Germinal center (tissue), 1 donor: Measurements from ENCODE around the gene SLC22A9.
"Not testable (repeated sequence)": the region's sequence is repeated elsewhere in the genome, so short reads cannot be mapped to it uniquely, and the experiment has no call there.

Source experiments
- DNase-seq: peaks from one replicate; pipeline ENCODE4 v3.0.0; 2012; ENCODE audit warnings: mixed read lengths, low spot score

The SLC22A9 gene

GRCh38 chr11:63369165-63369970, at the start of gene SLC22A9:
Gene SLC22A9 (plus strand): TSS chr11:63369785. CDS start chr11:63370057, 272 bp downstream.
- DNase-seq: no peak

GRCh38 chr11:63321723-63322122, 47.9 kb upstream of the SLC22A9 start:
- no peak for DNase-seq

GRCh38 chr11:63335089-63335488, 34.5 kb upstream of the SLC22A9 start:
- not testable (repeated sequence) for DNase-seq

- DNase-seq: no peak
These were observed 32.5 kb upstream of the SLC22A9 start for GRCh38 chr11:63337070-63337469.

GRCh38 chr11:63343130-63343529, 26.5 kb upstream of the SLC22A9 start:
- no peak for DNase-seq

GRCh38 chr11:63352144-63352543, 17.4 kb upstream of the SLC22A9 start:
- DNase-seq: no peak

GRCh38 chr11:63362196-63362793, 7.3 kb upstream of the SLC22A9 start:
- DNase-seq: no peak

- DNase-seq: no peak
These were observed 495 bp downstream of the SLC22A9 start for GRCh38 chr11:63369971-63370588.

GRCh38 chr11:63371396-63371795, 1.8 kb downstream of the SLC22A9 start:
- no peak for DNase-seq

- DNase-seq: no peak
These were observed 5.8 kb downstream of the SLC22A9 start for GRCh38 chr11:63375434-63375833.

- no peak for DNase-seq
These were observed 10.5 kb downstream of the SLC22A9 start for GRCh38 chr11:63380130-63380529.

GRCh38 chr11:63395697-63396096, 26.1 kb downstream of the SLC22A9 start:
- DNase-seq: no peak

- no peak for DNase-seq
These were observed 34.8 kb downstream of the SLC22A9 start for GRCh38 chr11:63404161-63404935.

GRCh38 chr11:63405114-63405513, 35.5 kb downstream of the SLC22A9 start:
- DNase-seq: no peak

- DNase-seq: no peak
These were observed 36.9 kb downstream of the SLC22A9 start for GRCh38 chr11:63406458-63406857.

GRCh38 chr11:63417174-63417852, 47.7 kb downstream of the SLC22A9 start:
- DNase-seq: no peak

GRCh38 chr11:63427971-63428508, 58.5 kb downstream of the SLC22A9 start:
- no peak for DNase-seq

- not testable (repeated sequence) for DNase-seq
These were observed 61.1 kb downstream of the SLC22A9 start for GRCh38 chr11:63430731-63431130.

- DNase-seq: not testable (repeated sequence)
These were observed 65.8 kb downstream of the SLC22A9 start for GRCh38 chr11:63435351-63435750.

- DNase-seq: not testable (repeated sequence)
These were observed 66.2 kb downstream of the SLC22A9 start for GRCh38 chr11:63435831-63436230.

GRCh38 chr11:63443714-63444113, 74.1 kb downstream of the SLC22A9 start:
- DNase-seq: no peak
